Ramos (cell line): ENCODE data around the gene WDR62.

Source experiments
- in situ Hi-C: fragments of 300-500 bp; cut with MboI; formaldehyde crosslinking; loops from one replicate; pipeline ENCODE4 v1.14.3; 2022; ENCODE audit warnings: low sequenced_read_pairs; ENCODE audit not compliant: unreplicated experiment

WDR62 gene

GRCh38 chr19:36106441-36106840 lies 51.7 kb downstream of the WDR62 start:
- in situ Hi-C loops: no loop called here

- in situ Hi-C loops: no loop called here
Measured at GRCh38 chr19:36106991-36107390, 52.3 kb downstream of the WDR62 start.

GRCh38 chr19:36108684-36109083 lies 54.0 kb downstream of the WDR62 start:
- in situ Hi-C loops: no loop called here

- in situ Hi-C loops: no loop called here
Measured at GRCh38 chr19:36110487-36111199, 55.9 kb downstream of the WDR62 start, which contains the start of gene OVOL3. TSS of gene OVOL3 (plus strand) at chr19:36111143. CDS start at chr19:36111203, 60 bp downstream.

GRCh38 chr19:36111200-36111539 lies 56.5 kb downstream of the WDR62 start:
- in situ Hi-C loops: no loop called here

GRCh38 chr19:36112678-36113077 lies 58.0 kb downstream of the WDR62 start:
- in situ Hi-C loops: no loop called here

GRCh38 chr19:36113425-36113824 lies 58.7 kb downstream of the WDR62 start:
- in situ Hi-C loops: no loop called here

GRCh38 chr19:36113894-36114720 lies 59.4 kb downstream of the WDR62 start:
- in situ Hi-C loops: no loop called here

- in situ Hi-C loops: no loop called here
Measured at GRCh38 chr19:36114721-36115452, 60.2 kb downstream of the WDR62 start, which contains the start of gene POLR2I. TSS of gene POLR2I (minus strand) at chr19:36114875. CDS start at chr19:36114856, 19 bp downstream.

- in situ Hi-C loops: no loop called here
Measured at GRCh38 chr19:36115453-36116343, 61.0 kb downstream of the WDR62 start, which contains the start of gene TBCB. TSS of gene TBCB (plus strand) at chr19:36115468. CDS start at chr19:36115561, 93 bp downstream.

GRCh38 chr19:36116344-36116637 lies 61.6 kb downstream of the WDR62 start:
- in situ Hi-C loops: no loop called here

GRCh38 chr19:36120092-36120983 lies 65.6 kb downstream of the WDR62 start:
- in situ Hi-C loops: no loop called here

- in situ Hi-C loops: no loop called here
Measured at GRCh38 chr19:36120984-36121358, 66.3 kb downstream of the WDR62 start.

GRCh38 chr19:36121486-36122124 lies 66.9 kb downstream of the WDR62 start:
- in situ Hi-C loops: no loop called here

- in situ Hi-C loops: no loop called here
Measured at GRCh38 chr19:36125557-36125956, 70.9 kb downstream of the WDR62 start.

GRCh38 chr19:36128392-36128736 lies 73.7 kb downstream of the WDR62 start:
- in situ Hi-C loops: no loop called here

GRCh38 chr19:36131221-36131620 lies 76.5 kb downstream of the WDR62 start:
- in situ Hi-C loops: loop anchor here (5.0 kb wide), 1 partner anchor 41 kb away; no protein-coding TSS in a partner anchor

- in situ Hi-C loops: loop anchor here (5.0 kb wide), 1 partner anchor 37 kb away; no protein-coding TSS in a partner anchor
Measured at GRCh38 chr19:36134867-36135266, 80.2 kb downstream of the WDR62 start.
